Stimulated activated CD8-positive, alpha-beta memory T cell treated with anti-CD3 and anti-CD28 coated beads, Interleukin-7, amount 100 ng/mL, for 48 hours (primary cell): ENCODE results near the gene ECM2.

ENCODE experiments used
- DNase-seq, 2 donors: peaks; one replicate each; pipeline ENCODE4 v3.0.0-alpha.2; 2020; ENCODE audit warnings: low read depth in 1 of 2; ENCODE audit errors: extremely low read depth in 1 of 2

Gene ECM2

DNA sequence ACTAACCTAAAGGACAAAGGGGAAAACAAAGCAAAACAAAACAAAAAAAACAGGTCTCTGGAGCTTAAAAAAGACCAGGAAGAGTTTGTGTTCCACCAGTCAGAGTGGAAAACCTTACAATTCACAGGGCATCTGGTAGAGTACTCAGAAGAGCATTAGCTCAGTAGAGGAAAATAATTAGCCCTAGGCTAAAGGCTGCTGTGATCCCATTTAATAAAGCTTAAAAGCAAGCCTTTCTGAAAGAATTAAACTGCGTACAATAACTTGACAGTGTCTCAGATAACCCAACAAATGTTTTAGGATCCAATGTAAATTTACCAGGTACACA lies 7.3 kb downstream of the ECM2 start:
- no peak for DNase-seq

DNA sequence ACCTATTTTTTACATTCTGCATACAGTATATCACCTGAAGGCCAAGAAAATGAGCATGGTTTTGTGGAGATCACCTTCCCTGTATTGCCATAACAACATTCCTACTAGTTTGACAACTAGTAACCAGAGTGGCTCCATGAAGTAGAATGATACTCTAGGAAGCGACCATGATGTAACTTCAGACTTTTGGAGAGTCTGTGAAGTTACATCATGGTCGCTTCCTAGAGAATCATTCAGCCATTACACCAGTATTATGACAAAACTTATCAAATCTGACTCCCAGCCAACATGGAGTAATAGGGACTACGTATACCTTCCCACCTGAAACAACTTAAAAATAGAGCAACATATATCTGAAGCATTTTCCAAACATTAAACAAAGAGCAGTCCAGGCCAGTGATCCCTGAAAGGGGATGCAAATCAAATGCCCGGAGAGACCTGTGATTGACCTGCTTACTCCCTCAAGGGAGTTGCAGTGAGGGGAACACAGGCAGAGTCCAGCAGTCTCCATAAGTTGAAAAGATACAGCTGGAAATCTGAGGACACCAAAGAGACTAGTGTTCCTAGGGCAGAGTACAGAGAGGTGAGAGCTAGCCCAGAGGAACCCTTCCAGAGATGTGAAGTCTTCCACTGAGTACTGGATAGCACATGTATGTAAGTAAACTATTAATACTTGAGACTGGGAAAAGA lies 7.8 kb downstream of the ECM2 start:
- DNase-seq = no peak

DNA sequence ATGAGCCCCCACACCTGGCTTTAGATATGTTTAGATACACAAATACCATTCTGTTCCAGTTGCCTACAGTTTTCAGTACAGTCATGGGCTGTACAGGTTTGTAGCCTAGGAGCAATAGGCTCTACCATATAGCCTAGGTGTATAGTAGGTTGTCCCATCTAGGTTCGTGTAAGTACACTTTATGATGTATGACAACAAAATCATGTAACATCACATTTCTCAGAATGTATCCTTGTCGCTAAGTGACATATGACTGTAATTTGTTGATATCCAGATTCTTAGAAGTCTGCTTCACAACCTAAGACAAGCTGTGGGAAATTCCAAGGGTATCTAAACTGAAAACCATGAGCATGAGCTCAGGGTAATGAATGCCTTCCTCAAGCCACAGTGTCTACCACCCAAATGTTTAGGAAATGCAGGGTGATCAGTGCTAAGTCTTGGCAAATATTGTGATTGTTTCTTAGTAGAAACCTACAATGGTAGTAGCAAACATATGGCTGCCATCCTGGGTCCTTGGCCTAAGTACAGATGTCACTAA lies 8.4 kb downstream of the ECM2 start:
- DNase-seq = no peak

DNA sequence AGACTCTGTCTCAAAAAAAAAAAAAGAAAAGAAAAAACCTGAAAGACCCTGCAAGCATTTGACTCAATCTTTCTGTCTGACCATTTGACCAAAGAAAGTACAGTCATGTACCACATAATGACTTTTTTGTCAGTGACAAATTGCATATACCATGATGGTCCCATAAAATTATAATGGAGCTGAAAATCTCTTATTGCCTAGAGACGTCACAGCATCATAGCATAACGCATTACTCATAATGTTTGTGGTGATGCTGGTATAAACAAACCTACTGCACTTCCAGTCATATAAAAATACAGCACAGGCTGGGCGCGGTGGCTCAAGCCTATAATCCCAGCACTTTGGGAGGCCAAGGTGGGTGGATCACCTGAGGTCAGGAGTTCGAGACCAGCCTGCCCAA lies 10.5 kb downstream of the ECM2 start:
- no peak for DNase-seq

DNA sequence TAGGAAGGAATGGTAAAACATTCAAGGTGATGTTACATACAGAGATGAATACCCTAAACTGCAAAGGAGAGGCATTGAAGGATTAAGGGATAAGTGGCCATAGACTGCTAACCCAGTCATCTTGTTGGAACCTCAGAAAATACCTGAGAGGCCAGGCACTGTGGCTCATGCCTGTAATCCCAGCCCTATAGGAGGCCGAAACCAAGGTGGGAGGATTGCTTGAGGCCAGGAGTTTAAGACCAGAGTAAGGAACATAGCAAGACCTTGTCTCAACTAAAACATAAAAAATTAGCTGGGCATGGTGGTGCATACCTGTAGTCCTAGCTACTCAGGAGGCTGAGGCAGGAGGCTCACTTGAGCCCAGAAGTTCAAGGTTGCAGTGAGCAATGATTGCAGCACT lies 10.9 kb downstream of the ECM2 start:
- no peak for DNase-seq

DNA sequence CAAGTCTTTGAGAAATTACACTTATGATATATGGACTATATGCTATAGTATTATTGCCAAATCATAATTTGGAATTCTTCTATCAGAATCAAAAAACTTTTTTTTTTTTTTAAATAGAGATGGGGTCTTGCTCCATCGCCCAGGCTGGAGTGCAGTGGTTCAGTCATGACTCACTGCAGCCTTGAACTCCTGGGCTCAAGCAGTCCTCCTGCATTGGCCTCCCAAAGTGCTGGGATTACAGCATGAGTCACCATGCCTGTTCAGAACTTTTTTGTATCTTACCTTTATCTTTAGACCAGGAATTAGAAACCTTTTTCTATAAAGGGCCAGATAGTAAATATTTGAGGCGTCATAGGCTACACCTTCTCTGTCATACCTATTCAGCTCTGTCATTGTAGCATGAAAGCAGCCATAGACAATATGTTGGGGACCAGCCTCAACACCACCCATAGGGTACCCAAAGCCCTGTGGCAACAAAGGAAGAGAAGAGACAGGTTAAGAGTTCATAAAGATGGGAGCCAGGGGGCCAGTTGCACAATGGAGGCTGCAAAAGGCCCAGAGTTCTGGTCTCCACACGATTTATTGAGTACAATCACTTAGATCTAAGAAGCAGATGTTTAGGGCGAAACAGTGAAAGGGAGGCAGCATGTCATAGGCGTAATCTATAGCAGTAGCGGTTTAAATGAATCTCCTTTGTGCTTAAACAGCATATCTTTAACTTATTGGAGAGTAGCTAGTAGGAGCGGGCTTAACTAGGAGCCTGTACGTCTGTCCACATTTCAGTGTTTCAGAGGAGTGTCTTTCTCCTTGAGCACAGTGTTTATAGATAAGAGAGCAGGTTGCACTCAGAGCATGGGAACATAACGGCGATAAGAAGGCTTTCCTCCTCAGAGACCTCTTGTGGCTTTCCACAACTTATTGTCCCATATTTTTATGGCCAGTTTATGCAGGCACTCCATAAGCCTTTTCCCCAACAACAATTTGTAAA lies 12.5 kb downstream of the ECM2 start:
- DNase-seq = no peak

DNA sequence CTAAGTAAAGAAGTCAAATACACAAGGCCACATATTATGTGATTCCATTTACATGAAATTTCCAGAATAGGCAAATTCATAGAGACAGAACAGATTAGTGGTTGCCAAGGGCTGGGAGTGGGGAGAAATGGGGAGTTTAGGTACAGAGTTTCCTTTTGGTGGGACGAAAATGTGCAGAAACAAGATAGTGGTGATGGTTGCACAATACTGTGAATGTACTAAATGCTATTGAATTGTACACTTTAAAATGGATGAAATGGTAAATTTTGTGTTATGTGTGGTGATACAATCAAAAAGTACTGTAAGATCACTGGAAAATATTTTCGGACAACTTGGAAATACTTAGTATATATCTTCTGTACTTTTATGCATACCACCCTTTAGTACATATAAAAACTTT lies 15.0 kb downstream of the ECM2 start:
- DNase-seq = no peak

DNA sequence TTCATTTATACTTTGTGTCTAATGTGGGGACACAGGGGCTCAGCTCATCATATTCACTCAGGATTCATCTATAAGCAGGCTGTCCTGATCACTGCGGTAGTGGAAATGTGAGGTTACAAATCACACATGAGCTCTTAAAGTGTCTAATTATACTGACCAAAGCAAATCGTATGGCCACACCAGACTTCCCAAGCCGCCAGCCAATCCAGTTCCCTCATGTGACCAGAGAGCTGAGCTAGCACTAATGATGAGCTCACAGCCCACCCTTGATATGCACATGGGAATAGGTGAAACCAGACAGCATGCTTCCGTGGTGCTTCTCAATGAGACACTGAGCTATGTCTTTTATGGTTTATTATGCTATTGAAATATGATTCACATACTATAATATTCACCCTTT lies 17.6 kb downstream of the ECM2 start:
- DNase-seq = no peak

DNA sequence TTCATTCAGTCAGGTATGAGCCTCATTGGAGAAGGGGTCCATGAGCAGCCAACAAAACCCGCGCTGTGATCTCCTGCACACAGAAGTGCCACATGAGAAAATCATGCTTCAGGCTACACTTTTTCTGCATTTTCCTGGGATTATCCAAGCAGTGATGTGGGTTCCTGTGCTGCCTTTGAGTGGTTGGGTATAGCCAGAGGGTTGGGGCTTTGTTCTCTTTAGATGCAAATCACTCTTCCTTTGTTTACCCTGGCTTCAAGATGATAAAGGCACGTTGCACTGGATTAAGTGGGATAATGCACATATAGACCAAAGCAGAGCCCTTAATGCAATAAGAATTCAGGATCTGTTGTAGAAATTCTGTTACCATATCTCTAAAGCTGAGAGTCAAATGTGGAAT lies 18.7 kb downstream of the ECM2 start:
- no peak for DNase-seq

DNA sequence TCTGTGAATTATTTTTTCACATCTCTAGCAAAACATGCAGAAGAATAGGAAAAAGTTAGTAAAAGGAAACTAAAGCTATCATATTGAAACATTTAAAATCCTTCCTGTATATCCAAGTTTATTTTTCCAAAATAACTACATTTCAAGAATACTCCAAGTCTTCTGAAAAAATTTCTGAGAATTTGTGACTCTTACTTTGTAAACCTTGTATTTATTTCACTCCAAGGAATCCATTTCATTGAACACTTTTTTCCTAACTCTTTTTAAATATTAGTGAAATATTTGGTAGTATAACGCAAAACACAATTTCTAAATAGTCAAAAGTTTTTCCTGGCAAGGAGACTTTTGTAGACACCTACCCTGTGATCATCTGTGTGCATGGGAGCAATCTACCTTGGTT lies 19.3 kb downstream of the ECM2 start:
- no peak for DNase-seq

DNA sequence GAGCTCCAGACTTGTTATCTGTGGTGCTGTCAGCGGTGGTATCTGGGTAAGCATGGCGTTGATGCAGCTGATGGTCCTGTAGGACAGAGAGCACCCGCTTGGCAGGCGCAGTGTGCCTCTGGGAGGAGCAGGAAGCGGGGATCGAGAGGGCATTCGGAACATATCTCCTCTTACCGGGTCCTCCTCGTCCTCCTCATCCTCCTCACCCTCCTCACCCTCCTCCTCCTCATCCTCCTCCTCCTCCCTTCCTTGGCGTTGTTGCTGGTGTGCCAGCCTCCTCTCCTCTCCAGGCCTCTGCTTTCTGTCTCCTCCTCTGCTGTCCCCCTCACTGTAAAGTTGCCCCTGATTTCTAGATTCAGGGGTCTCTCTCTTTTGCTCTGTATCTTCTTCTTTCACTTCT lies 21.2 kb downstream of the ECM2 start:
- no peak for DNase-seq

DNA sequence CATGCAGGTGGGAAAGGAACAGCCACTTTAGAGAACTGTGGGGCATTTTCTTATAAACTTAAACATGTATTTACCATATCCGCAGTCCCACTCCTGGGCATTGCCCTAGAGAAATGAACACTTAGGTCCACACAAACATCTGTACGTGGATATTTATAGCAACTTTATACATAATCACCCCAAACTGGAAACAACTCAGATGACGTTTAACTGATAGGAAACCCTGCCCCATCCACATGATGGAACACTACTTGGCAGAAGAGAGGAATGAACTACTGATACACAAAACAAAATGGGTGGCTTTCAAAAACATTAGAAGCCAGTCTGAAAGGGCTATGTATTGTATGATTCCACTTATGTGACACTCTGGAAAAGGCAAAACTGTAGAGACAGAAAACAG lies 22.4 kb downstream of the ECM2 start:
- DNase-seq = no peak

DNA sequence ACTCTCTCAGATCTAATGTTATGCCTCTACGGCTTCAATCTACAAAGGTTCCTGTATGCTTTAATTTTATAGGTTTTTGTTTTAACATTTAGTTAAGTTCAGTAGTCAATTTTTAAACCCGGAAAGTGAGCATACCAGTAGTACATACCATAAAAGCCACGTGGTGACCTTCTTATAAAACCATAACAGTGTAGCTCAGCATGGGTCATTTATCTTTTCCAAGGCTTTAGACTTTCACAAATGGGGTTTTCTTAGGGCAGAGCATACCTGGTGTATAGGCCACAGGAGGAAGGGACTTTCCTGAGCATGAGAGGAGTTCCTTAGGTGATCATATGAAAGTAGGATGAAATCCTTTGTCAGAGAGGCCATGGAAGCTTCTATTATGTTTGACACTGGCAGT lies 23.2 kb downstream of the ECM2 start:
- no peak for DNase-seq

DNA sequence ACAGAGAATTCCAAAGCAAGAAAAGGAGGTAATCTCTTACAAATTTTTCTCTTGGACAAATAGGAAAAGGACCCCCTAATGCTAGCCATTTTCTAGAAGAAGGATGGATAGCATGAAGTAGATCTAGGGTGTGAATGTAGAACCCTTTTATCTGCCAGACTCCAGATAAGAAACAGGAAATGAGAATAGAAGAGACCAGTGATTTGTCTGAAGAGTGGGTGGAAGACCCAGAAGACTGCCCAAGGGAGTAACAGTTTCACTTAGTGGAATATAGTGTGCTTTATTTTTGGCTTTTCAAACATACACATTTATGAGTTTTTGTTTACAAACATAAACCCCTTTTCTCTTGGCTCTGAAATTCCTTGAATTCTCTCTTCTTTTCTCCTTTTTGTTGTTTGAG lies 25.0 kb downstream of the ECM2 start:
- no peak for DNase-seq

DNA sequence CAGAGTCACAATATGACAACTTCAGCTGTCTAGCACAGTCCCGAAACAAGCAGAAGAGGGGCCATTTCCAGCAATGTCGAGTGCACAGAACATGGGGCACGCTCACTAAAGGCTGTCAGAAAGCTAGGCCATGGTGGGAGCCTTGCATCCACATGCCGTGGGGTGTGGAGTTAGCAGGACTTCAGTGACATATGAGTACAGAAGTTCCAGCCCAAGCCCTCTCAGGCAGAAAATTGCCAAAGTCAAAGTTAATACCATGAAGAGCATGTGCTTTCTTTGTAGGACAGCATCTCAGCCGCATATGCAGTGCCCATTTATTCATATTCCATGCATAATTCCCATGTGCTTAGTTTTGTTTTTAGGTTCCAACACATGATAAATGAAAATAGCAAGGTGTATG lies 26.7 kb downstream of the ECM2 start:
- no peak for DNase-seq

DNA sequence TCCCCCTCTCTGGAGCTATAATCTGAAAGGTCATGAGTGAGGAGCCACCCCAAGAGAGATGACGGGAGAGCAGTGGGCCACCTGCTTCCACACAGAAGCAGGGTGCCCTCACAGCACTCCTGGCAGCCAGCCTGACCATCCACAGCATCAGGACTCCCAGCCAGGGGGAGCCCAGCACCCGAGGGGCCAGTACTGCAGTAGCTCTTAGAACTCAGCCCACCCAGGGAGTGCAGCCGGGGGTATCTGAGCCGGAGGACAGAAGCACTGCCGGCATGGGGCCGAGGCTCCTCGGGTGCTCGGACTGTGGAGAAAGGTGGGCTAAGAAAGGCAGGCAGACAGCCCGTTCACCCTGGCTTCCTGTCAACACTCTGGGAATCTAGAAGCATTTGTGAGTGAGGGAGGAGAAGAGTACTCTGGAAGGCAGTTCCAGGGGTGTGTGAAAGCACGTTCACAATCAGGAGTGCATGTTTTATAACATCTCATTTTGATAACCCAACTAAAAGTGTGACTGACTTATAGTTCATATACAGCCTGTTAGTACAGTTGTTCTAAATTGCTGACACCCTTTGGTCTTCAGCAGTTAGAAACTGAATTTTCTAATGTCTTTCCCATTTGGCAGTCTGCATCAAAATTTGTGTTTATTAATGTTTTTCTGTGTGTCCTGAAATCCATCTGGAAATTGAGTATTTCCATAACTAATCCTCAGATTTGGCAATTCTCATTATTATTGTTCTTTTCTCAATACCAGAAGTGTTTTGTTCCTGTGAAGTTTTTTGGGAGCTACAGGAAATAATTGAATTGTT lies 27.6 kb downstream of the ECM2 start:
- DNase-seq = no peak

DNA sequence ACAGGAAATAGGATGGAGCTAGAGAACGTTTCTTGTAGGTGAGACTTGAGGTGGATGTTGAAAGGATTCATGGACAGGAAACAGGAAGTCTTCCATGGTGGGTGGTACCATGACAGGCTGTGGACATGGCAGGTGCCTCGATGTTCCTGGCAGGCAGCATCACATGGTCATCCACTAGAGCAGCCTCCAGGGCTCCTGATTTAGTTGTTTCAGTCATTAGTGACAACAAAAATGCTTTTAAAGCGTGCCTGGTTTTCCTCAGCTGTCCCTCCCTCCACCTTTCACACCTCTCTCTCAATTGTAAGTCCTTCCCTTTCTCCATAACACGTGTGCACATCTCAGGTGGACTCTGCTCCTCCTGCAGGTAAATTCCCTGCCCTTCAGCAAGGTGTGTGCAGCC lies 28.3 kb downstream of the ECM2 start:
- DNase-seq = no peak

DNA sequence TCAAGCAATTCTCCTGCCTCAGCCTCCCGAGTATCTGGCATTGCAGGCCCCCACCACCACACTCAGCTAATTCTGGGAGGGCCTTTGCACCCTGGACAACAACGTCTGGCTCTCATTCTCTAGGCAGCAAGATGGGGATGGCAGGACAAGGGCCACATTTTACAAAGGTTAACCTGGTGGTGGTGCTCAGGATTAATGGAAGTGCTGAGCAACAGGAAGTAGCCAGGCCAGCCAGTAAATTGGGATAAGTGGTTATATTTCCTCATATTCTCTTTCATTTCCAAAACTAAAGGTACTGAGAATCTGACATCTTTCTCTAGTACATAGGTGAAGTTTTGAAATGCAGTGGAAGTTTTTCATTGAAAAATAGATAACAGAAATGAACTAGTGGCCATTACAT lies 28.8 kb downstream of the ECM2 start:
- DNase-seq = no peak

DNA sequence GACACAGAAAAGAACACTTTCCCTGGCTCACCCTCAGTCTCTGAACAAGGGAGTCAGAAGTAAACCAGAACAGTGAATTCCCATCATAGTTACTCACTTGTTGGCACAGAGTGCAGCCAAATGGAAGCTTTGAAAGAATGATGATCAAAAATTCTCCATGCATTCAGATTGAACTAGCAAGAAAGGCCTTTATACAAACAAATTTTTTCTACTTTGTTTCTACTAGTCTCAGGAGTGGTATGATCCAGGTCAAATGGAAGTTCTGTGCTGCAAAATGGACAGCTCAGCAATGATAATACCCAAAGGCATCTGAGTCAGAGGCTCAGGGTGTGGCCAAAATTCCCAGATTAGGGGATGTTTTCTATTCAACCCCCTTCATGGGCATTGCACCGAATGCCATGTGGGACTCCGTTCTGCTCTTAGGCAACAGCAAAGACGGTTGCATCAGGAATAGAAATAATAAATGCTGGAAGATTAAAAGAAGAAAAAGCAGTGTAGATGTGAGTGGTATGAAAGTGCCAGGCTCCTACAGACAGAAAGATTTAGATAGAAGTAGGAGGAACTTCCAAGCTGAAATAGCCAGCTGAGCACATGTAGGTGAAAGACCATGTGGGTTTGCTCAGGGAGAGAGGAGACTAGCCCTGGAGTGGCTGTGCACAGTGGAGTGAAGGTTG lies 29.5 kb downstream of the ECM2 start:
- no peak for DNase-seq

DNA sequence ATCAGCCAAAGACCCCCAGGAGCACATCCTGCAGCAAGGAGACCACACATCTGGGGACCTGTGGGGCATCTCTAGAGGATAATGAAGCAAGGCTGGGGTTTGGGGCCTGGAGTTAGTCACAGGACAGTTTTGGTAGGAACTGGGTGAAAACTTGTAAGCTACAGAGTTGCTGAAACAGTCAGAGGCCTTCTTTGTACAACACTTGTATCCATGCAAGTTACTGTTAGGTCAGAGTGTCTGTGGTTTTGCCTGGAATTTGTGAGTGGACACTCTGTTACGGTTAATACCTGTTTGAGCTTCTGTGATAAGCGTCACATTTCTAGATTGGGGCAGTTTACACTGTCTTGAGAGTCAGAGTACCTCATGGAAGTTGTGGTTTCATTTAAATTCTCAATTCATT lies 30.9 kb downstream of the ECM2 start:
- no peak for DNase-seq

DNA sequence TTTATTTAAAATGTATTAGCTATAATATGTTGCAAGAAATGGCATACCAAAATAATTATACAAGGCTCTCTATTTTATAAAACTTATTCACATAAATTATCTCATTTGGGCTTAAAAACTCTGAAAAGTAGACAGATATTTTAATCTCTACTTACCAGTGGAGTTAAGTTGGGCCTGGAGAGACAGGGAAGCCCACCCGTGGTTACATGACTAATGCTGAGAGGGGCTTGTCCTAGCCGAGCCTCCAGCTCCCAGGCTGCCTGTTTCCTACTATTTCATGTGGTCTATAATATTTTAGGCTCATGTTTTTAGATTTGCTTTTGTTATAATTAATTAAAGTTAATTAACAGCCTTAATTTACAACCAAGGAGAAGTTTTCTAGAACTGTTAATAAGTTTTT lies 32.6 kb downstream of the ECM2 start:
- DNase-seq = no peak
